ENCODE results near the gene MEX3D. TPM values are rescaled to one million over a fixed set of nuclear protein-coding genes. Genes with fewer than 3 reads are reported as not detected.

Gene MEX3D
- total and polyA plus RNA-seq, 8 donors, result 4.9 to 90.4 (median 10.8) TPM

DNA sequence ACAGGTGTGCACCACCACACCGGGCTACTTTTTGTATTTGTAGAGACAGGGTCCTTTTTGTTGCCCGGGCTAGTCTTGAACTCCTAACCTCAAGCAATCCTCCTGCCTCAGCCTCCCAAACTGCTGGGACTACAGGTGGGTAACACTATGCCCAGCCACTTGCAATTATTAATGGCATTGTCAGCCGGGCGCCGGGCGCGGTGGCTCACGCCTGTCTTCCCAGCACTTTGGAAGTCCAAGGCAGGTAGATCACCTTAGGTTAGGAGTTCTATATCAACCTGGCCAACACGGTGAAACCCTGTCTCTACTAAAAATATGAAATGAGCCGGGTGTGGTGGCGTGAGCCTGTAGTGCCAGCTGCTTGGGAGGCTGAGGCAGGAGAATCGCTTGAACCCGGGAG lies 2.7 kb upstream of the MEX3D start:
- DNase-seq, result no peak
- Histone ChIP-seq H3K27ac (no peak overlapping the region), H3K27me3 (peaks cover 0 to 17% (median 0%) of the 10 kb centered on the region in 3 donors), H3K9me3 (no peaks in the 10 kb centered on the region), H3K4me1 (peaks cover 10 to 24% (median 20%) of the 10 kb centered on the region in 4 donors), H3K36me3 (no peaks in the 10 kb centered on the region), H3K4me3 (no peak overlapping the region)
- TF ChIP-seq, protein P1, sequence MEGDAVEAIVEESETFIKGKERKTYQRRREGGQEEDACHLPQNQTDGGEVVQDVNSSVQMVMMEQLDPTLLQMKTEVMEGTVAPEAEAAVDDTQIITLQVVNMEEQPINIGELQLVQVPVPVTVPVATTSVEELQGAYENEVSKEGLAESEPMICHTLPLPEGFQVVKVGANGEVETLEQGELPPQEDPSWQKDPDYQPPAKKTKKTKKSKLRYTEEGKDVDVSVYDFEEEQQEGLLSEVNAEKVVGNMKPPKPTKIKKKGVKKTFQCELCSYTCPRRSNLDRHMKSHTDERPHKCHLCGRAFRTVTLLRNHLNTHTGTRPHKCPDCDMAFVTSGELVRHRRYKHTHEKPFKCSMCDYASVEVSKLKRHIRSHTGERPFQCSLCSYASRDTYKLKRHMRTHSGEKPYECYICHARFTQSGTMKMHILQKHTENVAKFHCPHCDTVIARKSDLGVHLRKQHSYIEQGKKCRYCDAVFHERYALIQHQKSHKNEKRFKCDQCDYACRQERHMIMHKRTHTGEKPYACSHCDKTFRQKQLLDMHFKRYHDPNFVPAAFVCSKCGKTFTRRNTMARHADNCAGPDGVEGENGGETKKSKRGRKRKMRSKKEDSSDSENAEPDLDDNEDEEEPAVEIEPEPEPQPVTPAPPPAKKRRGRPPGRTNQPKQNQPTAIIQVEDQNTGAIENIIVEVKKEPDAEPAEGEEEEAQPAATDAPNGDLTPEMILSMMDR (IDR thresholded peaks at IDR 0.05), result no peak
- TF ChIP-seq POLR2AphosphoS5 (IDR thresholded peaks at IDR 0.05) (no peak), POLR2A (IDR thresholded peaks at IDR 0.05) (no peak), EP300 (IDR thresholded peaks at IDR 0.05) (no peak)
- WGBS, 5 donors, result 92 to 98% (median 94%) methylated on average over 12 to 13 of the region's 13 CpGs
- intact Hi-C loops (cut with DNase I; ENCODE audit: low total_unique reads), result no loop called here

GRCh38 chr19:1569997-1570396 lies 1.9 kb upstream of the MEX3D start:
- Histone ChIP-seq H3K9me3 (no peaks in the 10 kb centered on the region), H3K4me3 (no peak overlapping the region), H3K27me3 (peaks cover 0 to 17% (median 0%) of the 10 kb centered on the region in 3 donors), H3K27ac (no peak overlapping the region), H3K36me3 (no peaks in the 10 kb centered on the region), H3K4me1 (peaks cover 11 to 29% (median 23%) of the 10 kb centered on the region in 4 donors)
- WGBS, 5 donors, result 74 to 82% (median 78%) methylated on average over 4 of the region's 4 CpGs
- TF ChIP-seq EP300 (IDR thresholded peaks at IDR 0.05), result no peak
- no peak for TF ChIP-seq POLR2A (IDR thresholded peaks at IDR 0.05)
- TF ChIP-seq, protein P1 (IDR thresholded peaks at IDR 0.05), result no peak
- no peak for TF ChIP-seq POLR2AphosphoS5 (IDR thresholded peaks at IDR 0.05)
- intact Hi-C loops (cut with DNase I; ENCODE audit: low total_unique reads), result no loop called here
- DNase-seq, result no peak

GRCh38 chr19:1567848-1568227 lies 287 bp downstream of the MEX3D start:
- 0% methylated on average over 4 to 62 of the region's 73 CpGs; no CpG with 5 or more reads in 3 of the 5 donors for WGBS, 5 donors
- H3K27ac ChIP-seq, result peak overlapping the region in 3 of 5 donors; percentile 87 to 93 (median 88)
- TF ChIP-seq EP300 (IDR thresholded peaks at IDR 0.05) (no peak), POLR2A (IDR thresholded peaks at IDR 0.05) (no peak), POLR2AphosphoS5 (IDR thresholded peaks at IDR 0.05) (no peak)
- TF ChIP-seq, protein P1 (IDR thresholded peaks at IDR 0.05), result no peak
- H3K4me3 ChIP-seq, result peak overlapping the region in 3 of 4 donors; percentile 65 to 76 (median 71)
- H3K9me3 ChIP-seq, result no peaks in the 10 kb centered on the region
- DNase-seq, result peak in 1 of 2 donors; percentile 55
- H3K36me3 ChIP-seq, result peaks cover 0 to 1% (median 0%) of the 10 kb centered on the region in 4 donors
- H3K27me3 ChIP-seq, result peaks cover 0 to 17% (median 0%) of the 10 kb centered on the region in 3 donors
- peaks cover 11 to 29% (median 23%) of the 10 kb centered on the region in 4 donors for H3K4me1 ChIP-seq
- intact Hi-C loops (cut with DNase I; ENCODE audit: low total_unique reads), result no loop called here

- H3K27me3 ChIP-seq, result peaks cover 0 to 17% (median 0%) of the 10 kb centered on the region in 3 donors
- H3K36me3 ChIP-seq, result peaks cover 0 to 5% (median 2%) of the 10 kb centered on the region in 4 donors
- H3K4me1 ChIP-seq, result peaks cover 11 to 29% (median 23%) of the 10 kb centered on the region in 4 donors
- peak overlapping the region; percentile 65 to 76 (median 74) for H3K4me3 ChIP-seq
- H3K27ac ChIP-seq, result peak overlapping the region; percentile 86 to 93 (median 87)
- DNase-seq, result peak; percentile 45 to 69
- H3K9me3 ChIP-seq, result no peaks in the 10 kb centered on the region
- WGBS, 5 donors, result 0 to 2% (median 1%) methylated on average over 30 to 106 of the region's 108 CpGs
- intact Hi-C loops (cut with DNase I; ENCODE audit: low total_unique reads), result no loop called here
- no peak for TF ChIP-seq POLR2AphosphoS5 (IDR thresholded peaks at IDR 0.05)
- no peak for TF ChIP-seq EP300 (IDR thresholded peaks at IDR 0.05)
- TF ChIP-seq, protein P1 (IDR thresholded peaks at IDR 0.05), result no peak
- TF ChIP-seq POLR2A (IDR thresholded peaks at IDR 0.05), result no peak
Measured at GRCh38 chr19:1567116-1567847, 843 bp downstream of the MEX3D start.

Data from stomach (tissue), 9 donors.